Endodermal cell (in vitro differentiated cells): ENCODE data around the gene EXOC6. TPM values are rescaled to one million over a fixed set of nuclear protein-coding genes. Genes with fewer than 3 reads are reported as not detected.
"Not testable (repeated sequence)": the region's sequence is repeated elsewhere in the genome, so short reads cannot be mapped to it uniquely, and the experiment has no call there.

ENCODE experiments used
- DNase-seq: peaks from one replicate; pipeline ENCODE4 v3.0.0-alpha.2; 2017
- H3K27ac ChIP-seq: 2 replicates; pipeline ENCODE4 v1.5.1; 2013; ENCODE audit warnings: mild to moderate bottlenecking, low read depth, low read length, moderate library complexity
- H3K27me3 ChIP-seq: 2 replicates; pipeline ENCODE4 v1.6.1; 2013; ENCODE audit warnings: mild to moderate bottlenecking, low read length, moderate library complexity; ENCODE audit not compliant: insufficient read depth, control insufficient read depth, poor library complexity, severe bottlenecking
- H3K36me3 ChIP-seq: 2 replicates; pipeline ENCODE4 v1.7.0; 2013; ENCODE audit warnings: mild to moderate bottlenecking, low read length, moderate library complexity; ENCODE audit not compliant: control insufficient read depth, insufficient read depth
- H3K4me1 ChIP-seq: one replicate; pipeline ENCODE4 v1.7.0; 2013; ENCODE audit warnings: low read length; ENCODE audit not compliant: control insufficient read depth, insufficient read depth
- H3K4me3 ChIP-seq: 2 replicates; pipeline ENCODE4 v1.5.1; 2013; ENCODE audit warnings: mild to moderate bottlenecking, low read length, moderate library complexity
- H3K9ac ChIP-seq: 2 replicates; pipeline ENCODE4 v1.6.1; 2013; ENCODE audit warnings: mild to moderate bottlenecking, low read length, moderate library complexity; ENCODE audit not compliant: poor library complexity, severe bottlenecking; ENCODE audit errors: extremely low read depth
- H3K9me3 ChIP-seq: 2 replicates; pipeline ENCODE4 v1.6.1; 2013; ENCODE audit warnings: mild to moderate bottlenecking, low read length, moderate library complexity; ENCODE audit not compliant: control insufficient read depth
- H3K27ac Mint-ChIP-seq: 2 replicates; pipeline ENCODE4 v1.8.0; 2020; ENCODE audit warnings: mixed read lengths
- H3K27me3 Mint-ChIP-seq: 2 replicates; pipeline ENCODE4 v1.8.0; 2021; ENCODE audit warnings: mild to moderate bottlenecking, mixed read lengths; ENCODE audit not compliant: insufficient read depth
- H3K36me3 Mint-ChIP-seq: 2 replicates; pipeline ENCODE4 v1.8.0; 2020; ENCODE audit warnings: low read depth, mixed read lengths
- H3K4me1 Mint-ChIP-seq: 2 replicates; pipeline ENCODE4 v1.8.0; 2020; ENCODE audit warnings: mixed read lengths
- H3K4me3 Mint-ChIP-seq: 2 replicates; pipeline ENCODE4 v1.8.0; 2020; ENCODE audit warnings: mild to moderate bottlenecking, moderate library complexity, mixed read lengths
- H3K9me3 Mint-ChIP-seq: 2 replicates; pipeline ENCODE4 v1.8.0; 2020; ENCODE audit warnings: mild to moderate bottlenecking, mixed read lengths
- WGBS, 2 experiments: methylation state at CpG; one replicate each; pipeline versions ENCODE4 v1.1.5 to v1.1.7; 2013; ENCODE audit warnings: missing lambda C conversion rate in 2 of 2, mixed read lengths in 1 of 2; ENCODE audit not compliant: insufficient coverage in 1 of 2, insufficient read length in 1 of 2; 5-methylcytosine and 5-hydroxymethylcytosine counted together
- total RNA-seq, 2 donors: library from RNA; stranded (reverse); fragmentation: NEBNext Ultra II Directional in 1 of 2; extraction: Animal tissue kit (Norgen Biotek cat#: 25700) in 1 of 2; gene quantifications; 2 replicates in 1 of 2; 3 replicates in 1 of 2; pipeline ENCODE4 v1.2.1, GENCODE V29; 2021
- TF ChIP-seq, protein P1 (sequence below): fragments of 200-600 bp; sonication (generic); conservative IDR thresholded peaks from 2 replicates; pipeline ENCODE4 v1.5.0; 2021; ENCODE audit warnings: antibody characterized with exemption, mild to moderate bottlenecking

EXOC6 gene
- total RNA-seq, 2 donors from 2014 or later = 12.1 to 21.3 TPM

DNA sequence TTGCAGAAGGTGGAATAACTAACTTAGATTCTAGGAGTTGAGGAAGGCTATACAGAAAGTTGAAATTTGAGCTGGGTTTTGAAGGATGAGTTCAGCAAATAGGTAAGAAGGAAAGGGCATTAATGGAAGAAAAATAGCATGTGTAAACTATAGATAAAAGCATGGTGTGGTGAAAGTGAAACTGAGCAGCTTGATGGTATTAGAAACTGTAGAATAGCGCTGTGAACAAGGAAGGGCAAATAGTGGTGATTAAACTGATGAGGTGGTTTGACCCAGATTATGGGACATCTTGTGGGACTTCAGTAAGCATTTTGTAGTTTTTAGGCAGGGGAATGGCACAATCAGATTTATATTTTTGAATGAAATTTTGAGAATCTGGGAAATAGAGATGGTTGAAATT lies 90.5 kb downstream of the EXOC6 start:
- TF ChIP-seq, protein P1, sequence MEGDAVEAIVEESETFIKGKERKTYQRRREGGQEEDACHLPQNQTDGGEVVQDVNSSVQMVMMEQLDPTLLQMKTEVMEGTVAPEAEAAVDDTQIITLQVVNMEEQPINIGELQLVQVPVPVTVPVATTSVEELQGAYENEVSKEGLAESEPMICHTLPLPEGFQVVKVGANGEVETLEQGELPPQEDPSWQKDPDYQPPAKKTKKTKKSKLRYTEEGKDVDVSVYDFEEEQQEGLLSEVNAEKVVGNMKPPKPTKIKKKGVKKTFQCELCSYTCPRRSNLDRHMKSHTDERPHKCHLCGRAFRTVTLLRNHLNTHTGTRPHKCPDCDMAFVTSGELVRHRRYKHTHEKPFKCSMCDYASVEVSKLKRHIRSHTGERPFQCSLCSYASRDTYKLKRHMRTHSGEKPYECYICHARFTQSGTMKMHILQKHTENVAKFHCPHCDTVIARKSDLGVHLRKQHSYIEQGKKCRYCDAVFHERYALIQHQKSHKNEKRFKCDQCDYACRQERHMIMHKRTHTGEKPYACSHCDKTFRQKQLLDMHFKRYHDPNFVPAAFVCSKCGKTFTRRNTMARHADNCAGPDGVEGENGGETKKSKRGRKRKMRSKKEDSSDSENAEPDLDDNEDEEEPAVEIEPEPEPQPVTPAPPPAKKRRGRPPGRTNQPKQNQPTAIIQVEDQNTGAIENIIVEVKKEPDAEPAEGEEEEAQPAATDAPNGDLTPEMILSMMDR = no peak
- no peaks in the 10 kb centered on the region for H3K27me3 Mint-ChIP-seq
- H3K9me3 Mint-ChIP-seq = no peaks in the 10 kb centered on the region
- Histone ChIP-seq H3K4me1 (no peaks in the 10 kb centered on the region), H3K9me3 (no peaks in the 10 kb centered on the region), H3K27ac (no peak overlapping the region), H3K9ac (no peak overlapping the region), H3K36me3 (peaks cover 7% of the 10 kb centered on the region), H3K4me3 (no peak overlapping the region), H3K27me3 (no peaks in the 10 kb centered on the region)
- H3K36me3 Mint-ChIP-seq = peaks cover 5% of the 10 kb centered on the region
- H3K4me1 Mint-ChIP-seq = no peaks in the 10 kb centered on the region
- 96 to 100% methylated on average over 1 of the region's 1 CpG for WGBS, 2 experiments
- H3K4me3 Mint-ChIP-seq = no peak overlapping the region
- DNase-seq = no peak
- no peak overlapping the region for H3K27ac Mint-ChIP-seq

DNA sequence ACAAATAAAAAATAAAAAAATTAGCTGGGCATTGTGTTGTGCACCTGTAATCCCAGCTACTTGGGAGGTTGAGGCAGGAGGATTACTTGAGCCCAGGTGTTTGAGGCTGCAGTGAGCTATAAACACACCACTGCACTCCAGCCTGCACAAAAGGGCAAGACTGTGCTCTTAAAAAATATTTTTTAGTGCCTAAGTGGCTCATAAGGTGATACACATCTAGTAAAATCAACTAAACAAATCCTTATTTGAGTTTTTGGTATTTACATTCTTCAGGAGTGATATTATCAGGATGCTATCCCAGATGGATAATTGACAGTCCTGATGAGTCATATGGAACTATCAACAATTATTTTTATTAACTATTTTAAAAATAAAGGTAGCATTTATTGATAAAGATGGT lies 93.9 kb downstream of the EXOC6 start:
- H3K9me3 Mint-ChIP-seq = no peaks in the 10 kb centered on the region
- H3K27ac ChIP-seq = no peak overlapping the region

DNA sequence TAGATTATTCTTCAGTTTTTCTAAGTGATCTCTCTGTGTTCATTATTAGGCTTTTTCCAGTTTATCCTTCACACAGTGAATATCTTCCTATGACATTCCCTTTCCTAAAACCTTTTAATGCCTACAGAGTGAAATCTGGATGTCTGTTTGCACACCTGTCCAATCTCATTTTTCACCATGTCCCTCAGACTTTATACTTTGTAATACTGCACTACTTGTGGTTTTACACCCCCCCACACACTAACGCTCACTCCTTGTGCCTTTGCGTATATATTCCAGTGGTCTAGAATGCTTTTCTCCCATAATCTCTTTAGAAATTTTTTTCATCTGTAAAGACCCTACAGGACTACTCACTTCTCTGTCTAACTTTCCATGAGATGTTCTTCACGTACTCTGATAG lies 98.2 kb downstream of the EXOC6 start:
- no peak overlapping the region for H3K27ac Mint-ChIP-seq
- H3K27ac ChIP-seq = no peak overlapping the region
- 98 to 100% methylated on average over 2 to 3 of the region's 3 CpGs for WGBS, 2 experiments
- H3K36me3 ChIP-seq = peaks cover 22% of the 10 kb centered on the region
- H3K4me1 Mint-ChIP-seq = peaks cover 3% of the 10 kb centered on the region
- H3K9ac ChIP-seq = no peak overlapping the region
- H3K9me3 ChIP-seq = no peaks in the 10 kb centered on the region
- DNase-seq = no peak
- H3K9me3 Mint-ChIP-seq = no peaks in the 10 kb centered on the region
- no peak overlapping the region for H3K4me3 Mint-ChIP-seq
- H3K36me3 Mint-ChIP-seq = peaks cover 31% of the 10 kb centered on the region
- H3K27me3 Mint-ChIP-seq = no peaks in the 10 kb centered on the region
- no peaks in the 10 kb centered on the region for H3K27me3 ChIP-seq
- TF ChIP-seq, protein P1 = no peak
- no peaks in the 10 kb centered on the region for H3K4me1 ChIP-seq
- no peak overlapping the region for H3K4me3 ChIP-seq

More for the DNA sequence above, 93.9 kb downstream of the EXOC6 start:
- Histone ChIP-seq H3K36me3 (peaks cover 13% of the 10 kb centered on the region), H3K4me1 (no peaks in the 10 kb centered on the region), H3K27me3 (no peaks in the 10 kb centered on the region), H3K9me3 (no peaks in the 10 kb centered on the region), H3K9ac (no peak overlapping the region), H3K4me3 (no peak overlapping the region)
- no peak for DNase-seq
- H3K27ac Mint-ChIP-seq = no peak overlapping the region
- TF ChIP-seq, protein P1 = no peak
- peaks cover 21% of the 10 kb centered on the region for H3K36me3 Mint-ChIP-seq
- no peaks in the 10 kb centered on the region for H3K27me3 Mint-ChIP-seq
- no peak overlapping the region for H3K4me3 Mint-ChIP-seq
- no peaks in the 10 kb centered on the region for H3K4me1 Mint-ChIP-seq

GRCh38 chr10:92952573-92952972 lies 104.3 kb downstream of the EXOC6 start:
- H3K27me3 Mint-ChIP-seq, H3K27me3 ChIP-seq, H3K27ac ChIP-seq, H3K9me3 ChIP-seq, DNase-seq, H3K4me3 Mint-ChIP-seq, H3K4me1 ChIP-seq, H3K4me1 Mint-ChIP-seq, H3K4me3 ChIP-seq, H3K9me3 Mint-ChIP-seq, H3K27ac Mint-ChIP-seq, H3K9ac ChIP-seq: not testable (repeated sequence)
- H3K36me3 Mint-ChIP-seq = peaks cover 21% of the 10 kb centered on the region
- peaks cover 19% of the 10 kb centered on the region for H3K36me3 ChIP-seq
